GM18909 (cell line): ENCODE measurements around the gene IQUB.
"Not testable (repeated sequence)": the region's sequence is repeated elsewhere in the genome, so short reads cannot be mapped to it uniquely, and the experiment has no call there.

Experiments
- ATAC-seq: cut with Tn5 transposase; IDR thresholded peaks from one replicate; pipeline ENCODE4 v1.9.1; 2021; ENCODE audit warnings: mild to moderate bottlenecking; ENCODE audit not compliant: unreplicated experiment, poor library complexity

IQUB gene

GRCh38 chr7:123425246-123425645, 109.1 kb downstream of the IQUB start:
- ATAC-seq, result no peak

- ATAC-seq, result no peak
These were observed 109.9 kb downstream of the IQUB start for GRCh38 chr7:123424463-123424862.

GRCh38 chr7:123423622-123424021, 110.8 kb downstream of the IQUB start:
- ATAC-seq, result no peak

GRCh38 chr7:123417580-123417979, 116.8 kb downstream of the IQUB start:
- ATAC-seq, result no peak

- ATAC-seq, result no peak
These were observed 118.8 kb downstream of the IQUB start for GRCh38 chr7:123415625-123416024.

GRCh38 chr7:123410273-123410904, 124.0 kb downstream of the IQUB start:
- no peak for ATAC-seq

GRCh38 chr7:123407951-123408350, 126.4 kb downstream of the IQUB start:
- ATAC-seq, result not testable (repeated sequence)
